Esophagus muscularis mucosa (tissue), 4 donors: ENCODE data around the gene COX5B. TPM values are rescaled to one million over a fixed set of nuclear protein-coding genes. Genes with fewer than 3 reads are reported as not detected.
"Not testable (repeated sequence)": the region's sequence is repeated elsewhere in the genome, so short reads cannot be mapped to it uniquely, and the experiment has no call there.

Experiments
- DNase-seq: peaks from one replicate; pipeline ENCODE4 v3.0.0-alpha.2; 2017; ENCODE audit errors: extremely low spot score
- H3K27ac ChIP-seq, 4 donors: fragments of 200-600 bp; sonication (generic); replicated peaks in 1 of 4; 1 replicate in 3 of 4; 2 replicates in 1 of 4; pipeline ENCODE4 v1.5.1; 2016 to 2019; ENCODE audit warnings: mild to moderate bottlenecking in 1 of 4
- H3K27me3 ChIP-seq, 4 donors: fragments of 200-600 bp; sonication (generic); one replicate each; pipeline versions ENCODE4 v1.5.1 to v1.6.0; 2016 to 2019
- H3K36me3 ChIP-seq, 4 donors: fragments of 200-600 bp; sonication (generic); one replicate each; pipeline ENCODE4 v1.5.1; 2016 to 2019
- H3K4me1 ChIP-seq, 4 donors: fragments of 200-600 bp; sonication (generic); one replicate each; pipeline ENCODE4 v1.5.1; 2016 to 2019
- H3K4me3 ChIP-seq, 4 donors: fragments of 200-600 bp; sonication (generic); 1 replicate in 2 of 4; 2 replicates in 2 of 4; pipeline ENCODE4 v1.5.1; 2016 to 2019; ENCODE audit warnings: mild to moderate bottlenecking in 4 of 4, moderate library complexity in 1 of 4
- H3K9me3 ChIP-seq, 4 donors: fragments of 200-600 bp; sonication (generic); 1 replicate in 3 of 4; 2 replicates in 1 of 4; pipeline ENCODE4 v1.5.1; 2016 to 2019
- EP300 ChIP-seq: sonication (generic); formaldehyde crosslinking; IDR thresholded peaks from one replicate; pipeline ENCODE4 v1.6.1; 2017; ENCODE audit warnings: antibody characterized with exemption
- POLR2A ChIP-seq: fragments of 450-650 bp; IDR thresholded peaks from one replicate; pipeline ENCODE4 v1.6.1; 2017; ENCODE audit warnings: antibody characterized with exemption, moderate library complexity, mild to moderate bottlenecking, low read depth
- POLR2AphosphoS5 ChIP-seq, 2 donors: sonication (generic); formaldehyde crosslinking; IDR thresholded peaks; one replicate each; pipeline ENCODE4 v1.6.1; 2017; ENCODE audit warnings: antibody characterized with exemption in 2 of 2
- WGBS: methylation state at CpG from one replicate; pipeline ENCODE4 v1.1.5; 2018; 5-methylcytosine and 5-hydroxymethylcytosine counted together
- intact Hi-C: fragments of 100-400 bp; cut with DNase I; formaldehyde crosslinking; loops from one replicate; pipeline ENCODE4 v1.15.1; 2023
- total RNA-seq, 4 donors: library from RNA; depleted of rRNA; stranded (reverse); fragments of >200 nt; gene quantifications; one replicate each; pipeline versions ENCODE4 v1.1.0 to v1.2.1, GENCODE V29; 2016
- TF ChIP-seq, protein P1 (sequence below), 3 experiments: fragments of 200-600 bp in 2 of 3; fragments of 450-650 bp in 1 of 3; sonication (generic) in 2 of 3; IDR thresholded peaks; one replicate each; pipeline ENCODE4 v1.5.1; 2017 to 2019; ENCODE audit warnings: antibody characterized with exemption in 3 of 3, mild to moderate bottlenecking in 2 of 3, moderate library complexity in 1 of 3

Gene COX5B
- total RNA-seq, 4 donors from 2014 or later = 382 to 507 (median 481) TPM

DNA sequence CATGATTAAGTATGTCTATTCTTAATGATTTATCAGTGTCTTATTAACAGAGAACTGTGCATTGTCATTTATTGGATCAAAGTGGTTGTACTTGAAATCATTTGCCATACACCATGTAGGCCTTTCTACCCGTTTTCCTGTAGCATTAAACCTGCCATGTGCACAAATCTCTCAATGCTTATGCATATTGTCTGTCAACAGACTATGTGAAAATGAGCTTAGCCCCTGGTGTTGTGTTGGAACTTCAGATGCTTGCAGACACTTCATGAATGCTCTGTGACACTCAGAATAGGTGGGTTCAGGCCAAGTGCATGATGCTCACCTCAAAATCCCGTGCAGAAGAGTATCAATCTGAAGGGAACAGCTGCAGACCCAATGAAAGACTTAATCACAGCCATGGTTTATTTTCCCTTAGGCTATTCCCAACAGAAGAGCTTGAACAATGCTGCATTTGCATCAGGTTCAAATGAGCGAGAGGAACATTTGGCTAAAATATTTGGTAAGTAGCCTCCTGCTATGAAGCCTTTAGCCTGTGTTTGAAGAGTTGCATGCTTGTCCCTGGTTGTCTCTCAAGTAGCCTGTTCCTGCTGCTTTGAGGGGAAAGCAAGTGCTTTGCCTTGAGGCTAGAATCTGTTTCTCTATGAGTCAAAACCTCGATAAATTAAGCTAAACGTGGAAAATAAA is 29.7 kb downstream of the COX5B start:
- no peaks in the 10 kb centered on the region for H3K27me3 ChIP-seq
- H3K9me3 ChIP-seq = peaks cover 0 to 3% (median 0%) of the 10 kb centered on the region in 4 donors
- H3K4me3 ChIP-seq = no peak overlapping the region
- H3K27ac ChIP-seq = no peak overlapping the region
- WGBS = 72% methylated on average over 5 of the region's 5 CpGs
- no peaks in the 10 kb centered on the region for H3K4me1 ChIP-seq
- TF ChIP-seq EP300 (no peak), POLR2A (no peak), POLR2AphosphoS5 (IDR thresholded peaks at IDR 0.05) (no peak)
- TF ChIP-seq, protein P1, sequence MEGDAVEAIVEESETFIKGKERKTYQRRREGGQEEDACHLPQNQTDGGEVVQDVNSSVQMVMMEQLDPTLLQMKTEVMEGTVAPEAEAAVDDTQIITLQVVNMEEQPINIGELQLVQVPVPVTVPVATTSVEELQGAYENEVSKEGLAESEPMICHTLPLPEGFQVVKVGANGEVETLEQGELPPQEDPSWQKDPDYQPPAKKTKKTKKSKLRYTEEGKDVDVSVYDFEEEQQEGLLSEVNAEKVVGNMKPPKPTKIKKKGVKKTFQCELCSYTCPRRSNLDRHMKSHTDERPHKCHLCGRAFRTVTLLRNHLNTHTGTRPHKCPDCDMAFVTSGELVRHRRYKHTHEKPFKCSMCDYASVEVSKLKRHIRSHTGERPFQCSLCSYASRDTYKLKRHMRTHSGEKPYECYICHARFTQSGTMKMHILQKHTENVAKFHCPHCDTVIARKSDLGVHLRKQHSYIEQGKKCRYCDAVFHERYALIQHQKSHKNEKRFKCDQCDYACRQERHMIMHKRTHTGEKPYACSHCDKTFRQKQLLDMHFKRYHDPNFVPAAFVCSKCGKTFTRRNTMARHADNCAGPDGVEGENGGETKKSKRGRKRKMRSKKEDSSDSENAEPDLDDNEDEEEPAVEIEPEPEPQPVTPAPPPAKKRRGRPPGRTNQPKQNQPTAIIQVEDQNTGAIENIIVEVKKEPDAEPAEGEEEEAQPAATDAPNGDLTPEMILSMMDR (IDR thresholded peaks at IDR 0.05) = no peak
- H3K36me3 ChIP-seq = peaks cover 0 to 4% (median 0%) of the 10 kb centered on the region in 4 donors
- no peak for DNase-seq
- intact Hi-C loops = no loop called here

DNA sequence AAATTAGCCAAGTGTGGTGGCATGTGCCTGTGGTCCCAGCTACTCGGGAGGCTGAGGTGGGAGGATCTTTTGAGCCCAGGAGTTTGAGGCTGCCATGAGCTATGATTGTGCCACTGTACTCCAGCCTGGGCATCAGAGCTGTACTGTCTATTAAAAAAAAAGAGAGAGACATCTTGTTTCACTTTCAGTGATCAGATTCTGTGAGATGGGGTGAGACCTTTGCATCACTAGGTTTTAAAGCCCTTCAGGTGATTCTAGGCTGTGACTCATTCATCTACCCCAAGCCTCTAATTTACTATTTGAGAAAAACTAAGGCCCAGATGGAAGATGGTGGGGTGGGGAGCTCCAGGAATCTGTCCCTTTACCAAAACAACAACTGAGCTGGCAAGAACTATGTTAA is 30.8 kb downstream of the COX5B start:
- intact Hi-C loops = no loop called here
- Histone ChIP-seq H3K4me3 (no peak overlapping the region), H3K27ac (no peak overlapping the region), H3K36me3 (peaks cover 0 to 4% (median 0%) of the 10 kb centered on the region in 4 donors), H3K9me3 (peaks cover 0 to 3% (median 0%) of the 10 kb centered on the region in 4 donors), H3K27me3 (no peaks in the 10 kb centered on the region), H3K4me1 (no peaks in the 10 kb centered on the region)
- WGBS = 100% methylated on average over 1 of the region's 1 CpG
- DNase-seq = no peak
- TF ChIP-seq POLR2A = no peak
- TF ChIP-seq, protein P1 (IDR thresholded peaks at IDR 0.05) = no peak
- no peak for TF ChIP-seq POLR2AphosphoS5 (IDR thresholded peaks at IDR 0.05)
- TF ChIP-seq EP300 = no peak

DNA sequence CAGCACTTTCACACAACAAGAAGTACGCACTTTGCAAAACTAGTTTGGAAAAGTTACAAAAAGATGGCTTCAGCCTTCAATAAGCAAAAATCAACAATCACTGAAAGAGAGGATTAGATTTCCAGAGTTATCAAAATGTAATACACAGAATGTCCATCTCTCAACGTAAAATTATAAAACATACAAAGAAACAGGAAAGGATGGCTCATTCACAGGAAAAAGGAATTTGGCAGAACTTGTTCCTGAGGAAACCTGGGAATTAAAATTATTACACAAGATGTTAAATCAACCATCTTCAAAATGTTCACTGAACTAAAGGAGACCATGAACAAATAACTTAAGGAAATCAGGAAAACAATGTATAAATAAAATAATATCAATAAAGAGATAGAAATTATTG is 31.6 kb downstream of the COX5B start:
- no peak for DNase-seq
- H3K27me3 ChIP-seq = no peaks in the 10 kb centered on the region
- TF ChIP-seq, protein P1 (IDR thresholded peaks at IDR 0.05) = no peak
- TF ChIP-seq POLR2AphosphoS5 (IDR thresholded peaks at IDR 0.05) (no peak), POLR2A (no peak), EP300 (no peak)
- no peak overlapping the region for H3K27ac ChIP-seq
- H3K9me3 ChIP-seq = peaks cover 0 to 3% (median 0%) of the 10 kb centered on the region in 4 donors
- H3K4me1 ChIP-seq = no peaks in the 10 kb centered on the region
- peaks cover 0 to 4% (median 0%) of the 10 kb centered on the region in 4 donors for H3K36me3 ChIP-seq
- 95% methylated on average over 2 of the region's 2 CpGs for WGBS
- intact Hi-C loops = no loop called here
- no peak overlapping the region for H3K4me3 ChIP-seq

DNA sequence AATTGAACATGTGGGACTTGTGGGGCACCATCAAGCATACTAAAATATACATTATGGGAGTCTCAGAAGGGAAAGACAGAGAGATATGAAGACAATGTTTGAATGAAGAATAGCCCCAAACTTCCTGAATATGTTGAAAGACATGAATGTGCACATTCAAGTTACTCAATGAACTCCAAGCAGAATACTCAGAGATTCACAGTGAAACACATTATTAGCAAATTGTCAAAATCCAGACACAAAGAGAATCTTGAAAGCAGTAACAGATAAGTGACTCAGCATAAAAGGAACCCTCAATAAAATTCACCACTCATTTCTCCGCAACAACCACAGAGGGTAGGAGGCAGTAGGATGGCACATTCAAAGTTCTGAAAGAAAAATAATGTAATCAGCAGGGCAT is 32.4 kb downstream of the COX5B start:
- DNase-seq = no peak
- no peaks in the 10 kb centered on the region for H3K4me1 ChIP-seq

DNA sequence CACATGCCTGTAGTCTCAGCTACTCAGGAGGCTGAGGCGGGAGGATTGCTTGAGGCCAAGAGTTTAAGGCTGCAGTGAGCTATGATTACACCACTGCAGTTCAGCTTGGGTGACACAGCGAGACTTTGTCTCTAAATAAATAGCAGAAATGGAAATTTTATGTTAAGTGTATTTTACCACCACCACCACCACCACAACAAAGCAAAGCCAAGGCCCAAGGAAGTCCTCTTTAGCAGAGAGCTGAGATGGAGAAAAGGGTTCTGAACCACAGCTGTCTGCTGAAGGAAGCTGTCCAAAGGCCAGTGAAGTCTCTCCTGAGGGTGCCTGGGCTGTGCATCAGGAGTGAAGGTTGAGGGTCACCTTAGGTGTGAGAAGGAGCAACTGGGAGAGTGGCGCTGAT is 41.4 kb downstream of the COX5B start:
- H3K27me3 ChIP-seq, intact Hi-C loops, H3K36me3 ChIP-seq, H3K4me3 ChIP-seq, H3K4me1 ChIP-seq, H3K9me3 ChIP-seq, H3K27ac ChIP-seq, DNase-seq: not testable (repeated sequence)
- WGBS = 88% methylated on average over 2 of the region's 3 CpGs

More for the DNA sequence above, 32.4 kb downstream of the COX5B start:
- Histone ChIP-seq H3K4me3 (no peak overlapping the region), H3K27ac (no peak overlapping the region), H3K27me3 (no peaks in the 10 kb centered on the region), H3K9me3 (peaks cover 0 to 3% (median 0%) of the 10 kb centered on the region in 4 donors), H3K36me3 (peaks cover 0 to 4% (median 0%) of the 10 kb centered on the region in 4 donors)
- TF ChIP-seq EP300 = no peak
- TF ChIP-seq, protein P1 (IDR thresholded peaks at IDR 0.05) = no peak
- WGBS = 92% methylated on average over 1 of the region's 1 CpG
- intact Hi-C loops = no loop called here
